Measurements from ENCODE around the gene GCK.

- TF ChIP-seq ZBTB33 (IDR thresholded peaks at IDR 0.05) (no peak), REST (IDR thresholded peaks at IDR 0.05) (no peak), CTCF (IDR thresholded peaks at IDR 0.05; ENCODE audit: low read depth, low read length, missing input control) (no peak), TAF1 (conservative IDR thresholded peaks at IDR 0.05) (no peak), FOXA1 (IDR thresholded peaks at IDR 0.05) (no peak), YY1 (IDR thresholded peaks at IDR 0.05) (no peak), MAX (IDR thresholded peaks at IDR 0.05) (no peak), SP1 (IDR thresholded peaks at IDR 0.05) (no peak), FOXA2 (IDR thresholded peaks at IDR 0.05) (no peak), EGR1 (IDR thresholded peaks at IDR 0.05; ENCODE audit: low read depth in 2 of 2) (no peak), ATF3 (IDR thresholded peaks at IDR 0.05) (no peak), HNF4G (IDR thresholded peaks at IDR 0.05) (no peak)
These were observed 91.9 kb downstream of the GCK start for GRCh38 chr7:44097064-44097932.
